Lung (tissue), 12 donors: ENCODE results near the gene GREB1. TPM values are rescaled to one million over a fixed set of nuclear protein-coding genes. Genes with fewer than 3 reads are reported as not detected.

Experiments used
- ATAC-seq: fragments of 200-7000 bp; cut with Tn5 transposase; one replicate; pipeline ENCODE4 v1.9.1; 2020; ENCODE audit warnings: moderate number of reproducible peaks; ENCODE audit not compliant: insufficient read depth, low FRiP score
- DNase-seq, 3 donors: peaks; one replicate each; pipeline ENCODE4 v3.0.0-alpha.2; 2013 to 2017
- H3K27ac ChIP-seq, 2 donors: one replicate each; pipeline ENCODE4 v1.5.1; 2013; ENCODE audit warnings: mild to moderate bottlenecking in 2 of 2, moderate library complexity in 2 of 2, control low read depth in 1 of 2, inconsistent platforms in 1 of 2, low read depth in 1 of 2, low read length in 1 of 2
- H3K27me3 ChIP-seq, 3 donors: one replicate each; pipeline ENCODE4 v1.5.1; 2013; ENCODE audit warnings: low read length in 2 of 3; ENCODE audit not compliant: control insufficient read depth in 3 of 3, insufficient read depth in 3 of 3
- H3K36me3 ChIP-seq, 4 donors: one replicate each; pipeline ENCODE4 v1.5.1; 2013; ENCODE audit warnings: low read length in 4 of 4, mild to moderate bottlenecking in 1 of 4, moderate library complexity in 1 of 4; ENCODE audit not compliant: control insufficient read depth in 4 of 4, insufficient read depth in 4 of 4
- H3K4me1 ChIP-seq, 5 donors: one replicate each; pipeline ENCODE4 v1.5.1; 2013; ENCODE audit warnings: low read length in 5 of 5, mild to moderate bottlenecking in 2 of 5, moderate library complexity in 1 of 5; ENCODE audit not compliant: control insufficient read depth in 5 of 5, insufficient read depth in 5 of 5
- H3K4me3 ChIP-seq: one replicate; pipeline ENCODE4 v1.5.1; 2013; ENCODE audit warnings: mild to moderate bottlenecking, control low read depth, moderate library complexity
- H3K9ac ChIP-seq, 2 donors: one replicate each; pipeline ENCODE4 v1.5.1; 2013; ENCODE audit warnings: low read length in 2 of 2, control low read depth in 1 of 2; ENCODE audit not compliant: insufficient read depth in 1 of 2
- H3K9me3 ChIP-seq, 4 donors: one replicate each; pipeline ENCODE4 v1.5.1; 2013; ENCODE audit warnings: low read length in 3 of 4, mild to moderate bottlenecking in 1 of 4, moderate library complexity in 1 of 4; ENCODE audit not compliant: control insufficient read depth in 4 of 4, insufficient read depth in 3 of 4
- CTCF ChIP-seq: IDR thresholded peaks from 2 replicates; pipeline ENCODE4 v1.5.1; 2012; ENCODE audit warnings: mild to moderate bottlenecking; ENCODE audit errors: control extremely low read depth, extremely low read depth
- WGBS, 2 donors: extraction: QIAGEN DNeasy Blood & Tissue Kit; methylation state at CpG; one replicate each; pipeline ENCODE4 v1.1.7; 2013; 5-methylcytosine and 5-hydroxymethylcytosine counted together
- polyA plus RNA-seq, 2 donors: library from polyadenylated mRNA; stranded (reverse); fragments of 200-250 nt; gene quantifications; one replicate each; pipeline ENCODE4 v1.2.1, GENCODE V29; 2013
- total RNA-seq, 2 donors: library from RNA; depleted of rRNA in 1 of 2; stranded (reverse); fragments of >200 nt in 1 of 2; gene quantifications; one replicate each; pipeline ENCODE4 v1.2.1, GENCODE V29; 2014 to 2021
- donor health status: control.
- donor health status: control.
- donor health status: Bipolar disorder and iron deficiency.
- donor health status: healthy.
- donor health status: DM: yes; HTN: yes; CAD: no.

GREB1 gene
- total and polyA plus RNA-seq, 4 donors, result 0.23 to 3.3 (median 1.8) TPM

GRCh38 chr2:11682590-11682915, 148.7 kb downstream of the GREB1 start:
- H3K27ac ChIP-seq, result no peak overlapping the region
- DNase-seq (no peak), ATAC-seq (no peak)
- H3K27me3 ChIP-seq, result peaks cover 0 to 15% (median 6%) of the 10 kb centered on the region in 3 donors
- H3K4me1 ChIP-seq, result peaks cover 0 to 5% (median 0%) of the 10 kb centered on the region in 5 donors
- WGBS, 2 donors, result 89 to 92% methylated on average over 8 of the region's 8 CpGs
- no peak for TF ChIP-seq CTCF
- no peak overlapping the region for H3K9ac ChIP-seq
- H3K9me3 ChIP-seq, result peaks cover 0 to 3% (median 0%) of the 10 kb centered on the region in 4 donors
- no peak overlapping the region for H3K4me3 ChIP-seq
- H3K36me3 ChIP-seq, result no peaks in the 10 kb centered on the region

GRCh38 chr2:11683476-11683875, 149.6 kb downstream of the GREB1 start:
- no peak for TF ChIP-seq CTCF
- Histone ChIP-seq H3K27ac (no peak overlapping the region), H3K36me3 (no peaks in the 10 kb centered on the region), H3K27me3 (peaks cover 0 to 7% (median 0%) of the 10 kb centered on the region in 3 donors), H3K9ac (no peak overlapping the region), H3K4me1 (peaks cover 0 to 12% (median 0%) of the 10 kb centered on the region in 5 donors), H3K4me3 (no peak overlapping the region), H3K9me3 (peaks cover 0 to 2% (median 0%) of the 10 kb centered on the region in 4 donors)
- DNase-seq (no peak), ATAC-seq (no peak)
- WGBS, 2 donors, result 47% methylated on average over 9 of the region's 9 CpGs

- ATAC-seq (no peak), DNase-seq (no peak)
- Histone ChIP-seq H3K9me3 (peaks cover 0 to 2% (median 0%) of the 10 kb centered on the region in 4 donors), H3K4me3 (no peak overlapping the region), H3K9ac (no peak overlapping the region), H3K27ac (no peak overlapping the region), H3K4me1 (peaks cover 0 to 15% (median 0%) of the 10 kb centered on the region in 5 donors), H3K27me3 (peaks cover 0 to 6% (median 0%) of the 10 kb centered on the region in 3 donors), H3K36me3 (no peaks in the 10 kb centered on the region)
- 90 to 92% methylated on average over 4 of the region's 4 CpGs for WGBS, 2 donors
- no peak for TF ChIP-seq CTCF
Observed at GRCh38 chr2:11683966-11684365, 150.1 kb downstream of the GREB1 start.

- ATAC-seq, result no peak
Observed at GRCh38 chr2:11684894-11685460, 151.1 kb downstream of the GREB1 start.

More at GRCh38 chr2:11684894-11685460, 151.1 kb downstream of the GREB1 start:
- Histone ChIP-seq H3K27ac (no peak overlapping the region), H3K27me3 (peaks cover 0 to 6% (median 0%) of the 10 kb centered on the region in 3 donors), H3K9ac (no peak overlapping the region), H3K4me3 (no peak overlapping the region), H3K36me3 (no peaks in the 10 kb centered on the region), H3K9me3 (peaks cover 0 to 2% (median 0%) of the 10 kb centered on the region in 4 donors), H3K4me1 (peaks cover 0 to 14% (median 0%) of the 10 kb centered on the region in 5 donors)
- DNase-seq, result no peak
- TF ChIP-seq CTCF, result no peak
- 65 to 75% methylated on average over 12 of the region's 12 CpGs for WGBS, 2 donors
